Mesendoderm (in vitro differentiated cells): ENCODE data around the gene PLD5.
"Not testable (repeated sequence)": the region's sequence is repeated elsewhere in the genome, so short reads cannot be mapped to it uniquely, and the experiment has no call there.

Source experiments
- DNase-seq: peaks from one replicate; pipeline ENCODE4 v3.0.0; 2013
- H2AK5ac ChIP-seq: 2 replicates; pipeline ENCODE4 v1.6.1; 2013; ENCODE audit warnings: low read length, inconsistent platforms
- H2BK120ac ChIP-seq: 2 replicates; pipeline ENCODE4 v1.6.1; 2013; ENCODE audit warnings: low read depth, mild to moderate bottlenecking, low read length, moderate library complexity, mixed read lengths
- H2BK15ac ChIP-seq: replicated peaks from 2 replicates; pipeline ENCODE4 v1.6.1; 2013; ENCODE audit warnings: low read depth, mild to moderate bottlenecking, moderate library complexity
- H2BK5ac ChIP-seq: 2 replicates; pipeline ENCODE4 v1.6.1; 2013; ENCODE audit warnings: low read length, inconsistent platforms
- H3K18ac ChIP-seq: 2 replicates; pipeline ENCODE4 v1.6.1; 2013; ENCODE audit warnings: mild to moderate bottlenecking, low read length, mixed read lengths
- H3K23ac ChIP-seq: one replicate; pipeline ENCODE4 v1.6.1; 2013; ENCODE audit warnings: low read length
- H3K27ac ChIP-seq: 2 replicates; pipeline ENCODE4 v1.5.1; 2013; ENCODE audit warnings: low read depth, mild to moderate bottlenecking, inconsistent platforms, low read length, moderate library complexity
- H3K27me3 ChIP-seq: 2 replicates; pipeline ENCODE4 v1.6.1; 2013; ENCODE audit warnings: low read length, control low read depth, mild to moderate bottlenecking, inconsistent platforms; ENCODE audit not compliant: insufficient read depth, poor library complexity
- H3K36me3 ChIP-seq: 2 replicates; pipeline ENCODE4 v1.6.1; 2013; ENCODE audit warnings: low read length, inconsistent platforms; ENCODE audit not compliant: control insufficient read depth, insufficient read depth
- H3K4ac ChIP-seq: one replicate; pipeline ENCODE4 v1.6.1; 2013; ENCODE audit warnings: low read depth, mild to moderate bottlenecking, low read length, moderate library complexity
- H3K4me1 ChIP-seq: 2 replicates; pipeline ENCODE4 v1.6.1; 2013; ENCODE audit warnings: low read depth, low read length, inconsistent platforms; ENCODE audit not compliant: control insufficient read depth
- H3K4me2 ChIP-seq: 2 replicates; pipeline ENCODE4 v1.6.1; 2013; ENCODE audit warnings: low read length
- H3K4me3 ChIP-seq: 2 replicates; pipeline ENCODE4 v1.5.1; 2013; ENCODE audit warnings: mild to moderate bottlenecking, low read length
- H3K56ac ChIP-seq: one replicate; pipeline ENCODE4 v1.6.1; 2013; ENCODE audit warnings: low read length
- H3K79me1 ChIP-seq: 2 replicates; pipeline ENCODE4 v1.6.1; 2013; ENCODE audit warnings: low read length, inconsistent platforms
- H3K79me2 ChIP-seq: 2 replicates; pipeline ENCODE4 v1.6.1; 2013; ENCODE audit warnings: mild to moderate bottlenecking, low read length; ENCODE audit not compliant: control insufficient read depth, insufficient read depth
- H3K9ac ChIP-seq: 2 replicates; pipeline ENCODE4 v1.6.1; 2013; ENCODE audit warnings: low read length, inconsistent platforms
- H4K5ac ChIP-seq: one replicate; pipeline ENCODE4 v1.6.1; 2013; ENCODE audit warnings: low read length
- H4K8ac ChIP-seq: one replicate; pipeline ENCODE4 v1.6.1; 2013; ENCODE audit warnings: low read depth, mild to moderate bottlenecking, control low read depth, low read length, moderate library complexity
- WGBS: extraction: QIAGEN DNeasy Blood & Tissue Kit; methylation state at CpG from one replicate; pipeline ENCODE4 v1.1.7; 2013; ENCODE audit warnings: low lambda C conversion rate, missing lambda C conversion rate; ENCODE audit not compliant: insufficient coverage; ENCODE audit errors: extremely low coverage; 5-methylcytosine and 5-hydroxymethylcytosine counted together

The PLD5 gene

DNA sequence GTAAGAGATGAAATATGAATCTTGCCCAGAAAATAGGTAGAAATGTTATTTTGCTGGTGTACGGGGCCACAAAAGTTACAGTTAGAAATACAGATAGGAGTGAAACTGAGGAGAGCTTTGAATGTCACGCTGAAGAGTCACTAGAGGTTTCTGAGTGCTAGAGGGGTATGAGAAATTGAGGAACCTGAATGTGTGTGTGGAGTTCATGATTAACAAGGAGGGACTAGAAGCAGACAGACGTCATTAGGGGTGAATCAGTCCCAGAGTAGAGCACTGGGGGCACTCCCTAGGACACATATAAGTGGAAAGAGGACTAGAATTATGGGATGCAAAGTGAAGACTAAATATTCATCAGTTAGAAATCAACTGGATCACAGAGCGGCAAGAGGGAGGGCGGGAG lies 336.7 kb downstream of the PLD5 start:
- H3K4ac ChIP-seq, result no peak overlapping the region
- H3K4me2 ChIP-seq, result no peak overlapping the region
- WGBS, result no CpG with 5 or more reads among the region's 5 CpGs
- no peaks in the 10 kb centered on the region for H3K79me2 ChIP-seq
- no peak overlapping the region for H2BK120ac ChIP-seq
- no peak overlapping the region for H2BK5ac ChIP-seq
- H3K18ac ChIP-seq, result no peak overlapping the region
- H3K27ac ChIP-seq, result no peak overlapping the region
- H3K9ac ChIP-seq, result no peak overlapping the region
- no peak overlapping the region for H2BK15ac ChIP-seq
- no peak for DNase-seq
- no peaks in the 10 kb centered on the region for H3K79me1 ChIP-seq
- no peaks in the 10 kb centered on the region for H3K4me1 ChIP-seq
- H2AK5ac ChIP-seq, result no peak overlapping the region
- no peak overlapping the region for H3K56ac ChIP-seq
- H4K8ac ChIP-seq, result no peak overlapping the region
- H3K4me3 ChIP-seq, result no peak overlapping the region
- no peak overlapping the region for H4K5ac ChIP-seq
- H3K23ac ChIP-seq, result no peak overlapping the region
- H3K27me3 ChIP-seq, result no peaks in the 10 kb centered on the region
- no peaks in the 10 kb centered on the region for H3K36me3 ChIP-seq

DNA sequence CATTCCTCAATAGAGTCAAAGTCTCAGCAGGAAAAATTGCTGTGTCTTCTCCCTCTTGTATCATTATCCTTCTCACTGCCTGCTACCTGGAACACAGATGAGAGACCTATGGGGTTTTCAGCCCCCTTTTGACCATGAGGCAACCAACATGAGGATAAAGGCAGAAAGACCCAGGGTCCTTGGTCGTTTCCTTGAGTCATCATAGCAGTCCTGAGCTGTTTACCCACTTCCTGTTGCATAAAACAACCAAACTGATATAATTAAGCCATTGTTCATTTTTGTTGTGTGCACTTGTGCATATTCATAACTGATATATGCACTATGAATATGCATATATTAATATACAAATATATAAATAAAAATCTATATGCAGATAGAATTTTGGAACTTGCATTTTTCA lies 337.3 kb downstream of the PLD5 start:
- no peak overlapping the region for H3K4me3 ChIP-seq
- no peak overlapping the region for H2AK5ac ChIP-seq
- H3K4me2 ChIP-seq, result no peak overlapping the region
- no peaks in the 10 kb centered on the region for H3K79me2 ChIP-seq
- no peak overlapping the region for H2BK15ac ChIP-seq
- no peak overlapping the region for H4K5ac ChIP-seq
- H2BK5ac ChIP-seq, result no peak overlapping the region
- no peak overlapping the region for H3K23ac ChIP-seq
- no peak overlapping the region for H3K27ac ChIP-seq
- DNase-seq, result no peak
- no peaks in the 10 kb centered on the region for H3K27me3 ChIP-seq
- H2BK120ac ChIP-seq, result no peak overlapping the region
- no peak overlapping the region for H3K56ac ChIP-seq
- H4K8ac ChIP-seq, result no peak overlapping the region
- H3K18ac ChIP-seq, result no peak overlapping the region
- no peak overlapping the region for H3K4ac ChIP-seq
- H3K9ac ChIP-seq, result no peak overlapping the region
- H3K4me1 ChIP-seq, result no peaks in the 10 kb centered on the region
- WGBS, result no CpG with 5 or more reads among the region's 1 CpG
- no peaks in the 10 kb centered on the region for H3K79me1 ChIP-seq
- no peaks in the 10 kb centered on the region for H3K36me3 ChIP-seq

DNA sequence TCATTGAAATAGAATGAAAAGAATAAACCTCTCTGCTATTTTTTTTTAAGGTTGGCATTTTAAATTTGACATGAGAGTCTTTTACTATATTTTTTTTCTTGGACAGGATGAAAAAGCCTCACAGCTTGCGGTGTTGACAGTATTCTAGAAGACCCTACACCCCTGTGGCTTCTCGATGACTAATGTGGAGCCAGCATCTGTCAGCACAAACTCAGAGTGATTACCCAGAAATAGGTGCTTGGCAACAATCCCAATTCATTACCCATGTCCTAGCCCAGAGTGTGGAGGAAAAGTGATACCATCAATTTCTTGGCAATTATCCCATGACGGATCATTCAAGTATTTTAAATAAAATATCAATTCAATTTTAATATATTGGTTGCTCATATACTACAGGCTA lies 338.8 kb downstream of the PLD5 start:
- Histone ChIP-seq H3K4me3 (no peak overlapping the region), H2BK120ac (no peak overlapping the region), H2BK5ac (no peak overlapping the region), H3K79me2 (no peaks in the 10 kb centered on the region), H3K4me2 (no peak overlapping the region), H4K5ac (no peak overlapping the region), H3K27me3 (no peaks in the 10 kb centered on the region), H3K27ac (no peak overlapping the region), H3K56ac (no peak overlapping the region), H3K9ac (no peak overlapping the region), H3K23ac (no peak overlapping the region), H3K79me1 (no peaks in the 10 kb centered on the region), H3K36me3 (no peaks in the 10 kb centered on the region), H4K8ac (no peak overlapping the region), H3K18ac (no peak overlapping the region), H2AK5ac (no peak overlapping the region), H3K4ac (no peak overlapping the region), H3K4me1 (no peaks in the 10 kb centered on the region), H2BK15ac (no peak overlapping the region)
- DNase-seq, result peak; percentile 26
- no CpG with 5 or more reads among the region's 3 CpGs for WGBS

DNA sequence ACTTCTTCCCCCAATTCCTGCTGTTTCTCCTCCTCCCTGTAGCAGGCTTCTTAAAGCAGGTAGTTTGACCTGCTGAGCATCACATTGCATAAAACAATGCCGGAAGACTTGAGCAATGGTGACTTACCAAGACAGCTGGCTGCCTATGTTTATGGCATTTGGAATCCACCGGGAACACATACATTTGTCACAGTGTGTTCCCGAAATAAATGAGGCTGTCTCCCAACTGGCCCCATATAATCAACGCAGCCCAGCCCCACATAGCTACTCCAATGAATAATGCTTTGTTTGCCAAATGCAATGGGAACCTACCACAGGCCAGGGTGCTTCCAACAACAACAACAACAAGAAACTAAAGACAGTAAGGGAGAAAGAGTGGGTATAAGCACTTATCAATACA lies 339.5 kb downstream of the PLD5 start:
- no peak overlapping the region for H3K23ac ChIP-seq
- H3K27me3 ChIP-seq, result no peaks in the 10 kb centered on the region
- H4K8ac ChIP-seq, result no peak overlapping the region
- H2BK15ac ChIP-seq, result no peak overlapping the region
- H2BK120ac ChIP-seq, result no peak overlapping the region
- no peak overlapping the region for H3K9ac ChIP-seq
- H3K36me3 ChIP-seq, result no peaks in the 10 kb centered on the region
- no peak for DNase-seq
- H3K4ac ChIP-seq, result no peak overlapping the region
- no peak overlapping the region for H2BK5ac ChIP-seq
- whole genome bisulfite sequencing, result no CpG with 5 or more reads among the region's 4 CpGs
- H2AK5ac ChIP-seq, result no peak overlapping the region
- no peak overlapping the region for H3K18ac ChIP-seq
- H3K79me2 ChIP-seq, result no peaks in the 10 kb centered on the region
- no peak overlapping the region for H3K56ac ChIP-seq
- H3K4me1 ChIP-seq, result no peaks in the 10 kb centered on the region
- no peaks in the 10 kb centered on the region for H3K79me1 ChIP-seq
- H3K27ac ChIP-seq, result no peak overlapping the region
- H4K5ac ChIP-seq, result no peak overlapping the region
- no peak overlapping the region for H3K4me2 ChIP-seq
- no peak overlapping the region for H3K4me3 ChIP-seq

DNA sequence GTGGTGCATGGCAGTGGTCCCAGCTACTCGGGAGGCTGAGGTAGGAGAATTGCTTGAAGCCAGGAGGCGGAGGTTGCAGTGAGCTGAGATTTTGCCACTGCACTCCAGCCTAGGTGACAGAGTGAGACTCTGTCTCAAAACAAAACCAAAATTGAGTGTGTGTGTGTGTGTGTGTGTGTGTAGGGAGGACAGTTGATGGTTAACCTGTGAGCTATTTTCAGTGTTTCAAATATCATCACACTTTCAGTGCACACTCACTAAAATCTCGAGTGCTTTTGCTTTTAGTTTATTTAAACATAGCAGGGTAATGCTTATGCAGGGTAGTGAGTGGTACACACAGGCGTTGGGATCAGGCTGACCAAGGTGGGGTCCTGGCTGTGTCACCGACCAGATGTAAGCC lies 344.7 kb downstream of the PLD5 start:
- H3K27me3 ChIP-seq, H3K36me3 ChIP-seq, H4K8ac ChIP-seq, H2BK5ac ChIP-seq, H2AK5ac ChIP-seq, H2BK120ac ChIP-seq, H2BK15ac ChIP-seq, H3K18ac ChIP-seq, H3K23ac ChIP-seq, H3K4me1 ChIP-seq, H3K9ac ChIP-seq, H3K4me3 ChIP-seq, H3K79me1 ChIP-seq, DNase-seq, H3K4me2 ChIP-seq, H3K79me2 ChIP-seq, H3K56ac ChIP-seq, H4K5ac ChIP-seq, H3K27ac ChIP-seq, H3K4ac ChIP-seq: not testable (repeated sequence)
- no CpG with 5 or more reads among the region's 5 CpGs for WGBS

DNA sequence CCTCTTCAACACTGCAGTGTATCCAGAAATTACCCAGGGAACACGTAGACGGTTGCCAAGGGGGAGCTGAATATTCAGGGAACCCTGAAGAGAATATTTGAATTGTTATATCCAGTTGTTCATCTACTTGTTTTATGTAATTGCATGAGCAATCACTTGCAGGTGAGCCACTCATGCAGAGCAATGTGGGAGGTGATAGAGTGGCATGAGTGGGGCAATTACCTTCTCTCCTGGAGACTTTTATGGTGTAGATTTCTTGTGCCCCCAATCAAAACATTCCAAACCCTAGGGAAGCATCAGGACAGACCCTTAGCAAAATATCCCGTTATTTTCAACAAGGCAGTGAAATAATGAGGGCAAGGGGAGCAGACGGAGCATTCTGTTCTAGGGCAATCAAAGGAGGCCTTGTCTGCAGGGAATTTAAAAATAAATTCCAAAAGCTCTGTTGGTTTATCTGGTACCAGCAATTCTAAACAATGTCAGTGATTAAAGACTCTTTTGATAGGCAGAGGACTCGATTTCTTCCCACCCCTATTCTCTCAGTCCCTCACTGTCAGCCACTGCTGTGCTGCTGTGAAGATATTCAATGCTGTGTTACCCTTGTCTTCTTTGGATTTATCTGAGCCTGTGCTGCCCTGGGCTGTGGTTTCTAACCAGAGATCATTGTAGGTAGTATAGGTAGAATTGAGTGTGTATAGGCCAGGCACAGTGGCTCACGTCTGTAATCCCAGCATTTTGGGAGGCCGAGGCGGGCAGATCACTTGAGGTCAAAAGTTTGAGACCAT lies 345.4 kb downstream of the PLD5 start:
- no peak overlapping the region for H3K27ac ChIP-seq

More for the DNA sequence above, 345.4 kb downstream of the PLD5 start:
- H3K4me2 ChIP-seq, result no peak overlapping the region
- DNase-seq, result no peak
- no peaks in the 10 kb centered on the region for H3K79me2 ChIP-seq
- H3K27me3 ChIP-seq, result no peaks in the 10 kb centered on the region
- H3K9ac ChIP-seq, result no peak overlapping the region
- no peak overlapping the region for H2BK15ac ChIP-seq
- no peak overlapping the region for H3K23ac ChIP-seq
- no peaks in the 10 kb centered on the region for H3K4me1 ChIP-seq
- H4K5ac ChIP-seq, result no peak overlapping the region
- no peak overlapping the region for H2BK120ac ChIP-seq
- no peak overlapping the region for H3K56ac ChIP-seq
- no peak overlapping the region for H2BK5ac ChIP-seq
- no peak overlapping the region for H3K4ac ChIP-seq
- no peaks in the 10 kb centered on the region for H3K36me3 ChIP-seq
- H3K79me1 ChIP-seq, result no peaks in the 10 kb centered on the region
- H3K18ac ChIP-seq, result no peak overlapping the region
- no peak overlapping the region for H3K4me3 ChIP-seq
- no CpG with 5 or more reads among the region's 8 CpGs for WGBS
- no peak overlapping the region for H2AK5ac ChIP-seq
- H4K8ac ChIP-seq, result no peak overlapping the region
